Measurements from ENCODE around the gene SLC41A2. TPM values are rescaled to one million over a fixed set of nuclear protein-coding genes. Genes with fewer than 3 reads are reported as not detected.
"Not testable (repeated sequence)": the region's sequence is repeated elsewhere in the genome, so short reads cannot be mapped to it uniquely, and the experiment has no call there.

The SLC41A2 gene
- total RNA-seq, 1 experiment from 2014 or later: 14.8 TPM

- POLR2A ChIA-PET (ENCODE audit: unreplicated experiment): no interaction called here
- Histone ChIP-seq H4K20me1 (ENCODE audit: insufficient read depth) (no peaks in the 10 kb centered on the region), H3K4me3 (peak overlapping the region; percentile 74; the same call in 1 of the 2 replicates), H3K9me2 (ENCODE audit: insufficient read depth) (no peaks in the 10 kb centered on the region), H3K4me2 (peak overlapping the region; percentile 93), H3K4me1 (replicated peaks; ENCODE audit: insufficient read depth) (peaks cover 24% of the 10 kb centered on the region), H3K36me3 (ENCODE audit: low read depth) (peaks cover 8% of the 10 kb centered on the region), H3F3A (ENCODE audit: insufficient read depth, low read depth) (0 out of 2 replicates have a peak, but pooled peaks cover under 1% of the 10 kb centered on the region), H3K79me2 (ENCODE audit: low read depth) (peaks cover 28% of the 10 kb centered on the region), H3K27me3 (ENCODE audit: insufficient read depth, low read depth) (no peaks in the 10 kb centered on the region), H2AFZ (peak overlapping the region; percentile 79), H3K27ac (no peak overlapping the region), H3K9me3 (ENCODE audit: insufficient read depth, low read depth) (no peaks in the 10 kb centered on the region)
- intact Hi-C loops (cut with micrococcal nuclease; ENCODE audit: unreplicated experiment): no loop called here
- CTCF ChIA-PET: no interaction called here
- DNase-seq: no peak
- no TSS peak for BruUV-seq (replicated peaks)
- no peak for TF ChIP-seq EZH2 (IDR thresholded peaks at IDR 0.05; ENCODE audit: low read depth)
- TF ChIP-seq, protein P1, sequence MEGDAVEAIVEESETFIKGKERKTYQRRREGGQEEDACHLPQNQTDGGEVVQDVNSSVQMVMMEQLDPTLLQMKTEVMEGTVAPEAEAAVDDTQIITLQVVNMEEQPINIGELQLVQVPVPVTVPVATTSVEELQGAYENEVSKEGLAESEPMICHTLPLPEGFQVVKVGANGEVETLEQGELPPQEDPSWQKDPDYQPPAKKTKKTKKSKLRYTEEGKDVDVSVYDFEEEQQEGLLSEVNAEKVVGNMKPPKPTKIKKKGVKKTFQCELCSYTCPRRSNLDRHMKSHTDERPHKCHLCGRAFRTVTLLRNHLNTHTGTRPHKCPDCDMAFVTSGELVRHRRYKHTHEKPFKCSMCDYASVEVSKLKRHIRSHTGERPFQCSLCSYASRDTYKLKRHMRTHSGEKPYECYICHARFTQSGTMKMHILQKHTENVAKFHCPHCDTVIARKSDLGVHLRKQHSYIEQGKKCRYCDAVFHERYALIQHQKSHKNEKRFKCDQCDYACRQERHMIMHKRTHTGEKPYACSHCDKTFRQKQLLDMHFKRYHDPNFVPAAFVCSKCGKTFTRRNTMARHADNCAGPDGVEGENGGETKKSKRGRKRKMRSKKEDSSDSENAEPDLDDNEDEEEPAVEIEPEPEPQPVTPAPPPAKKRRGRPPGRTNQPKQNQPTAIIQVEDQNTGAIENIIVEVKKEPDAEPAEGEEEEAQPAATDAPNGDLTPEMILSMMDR (conservative IDR thresholded peaks at IDR 0.05): no peak
These were observed 27.1 kb upstream of the SLC41A2 start for GRCh38 chr12:104985206-104985605.

GRCh38 chr12:104977688-104978087 lies 19.6 kb upstream of the SLC41A2 start:
- BruUV-seq (replicated peaks): not testable (repeated sequence)

GRCh38 chr12:104976703-104977102 lies 18.6 kb upstream of the SLC41A2 start:
- CTCF ChIA-PET: no interaction called here
- intact Hi-C loops (cut with micrococcal nuclease; ENCODE audit: unreplicated experiment): no loop called here
- Histone ChIP-seq H3K27ac (no peak overlapping the region), H4K20me1 (ENCODE audit: insufficient read depth) (no peaks in the 10 kb centered on the region), H3K4me3 (no peak overlapping the region), H3K4me1 (replicated peaks; ENCODE audit: insufficient read depth) (peaks cover 39% of the 10 kb centered on the region), H3K4me2 (no peak overlapping the region), H3K9me2 (ENCODE audit: insufficient read depth) (no peaks in the 10 kb centered on the region), H3F3A (ENCODE audit: insufficient read depth, low read depth) (peaks cover 25% of the 10 kb centered on the region), H3K9me3 (ENCODE audit: insufficient read depth, low read depth) (no peaks in the 10 kb centered on the region), H3K79me2 (ENCODE audit: low read depth) (no peaks in the 10 kb centered on the region), H3K27me3 (ENCODE audit: insufficient read depth, low read depth) (no peaks in the 10 kb centered on the region), H2AFZ (no peak overlapping the region), H3K36me3 (ENCODE audit: low read depth) (no peaks in the 10 kb centered on the region)
- POLR2A ChIA-PET (ENCODE audit: unreplicated experiment): no interaction called here
- BruUV-seq (replicated peaks): no TSS peak
- DNase-seq: no peak
- TF ChIP-seq EZH2 (IDR thresholded peaks at IDR 0.05; ENCODE audit: low read depth): no peak
- TF ChIP-seq, protein P1 (conservative IDR thresholded peaks at IDR 0.05): no peak

More at GRCh38 chr12:104977688-104978087, 19.6 kb upstream of the SLC41A2 start:
- peaks cover 25% of the 10 kb centered on the region for H3F3A ChIP-seq (ENCODE audit: insufficient read depth, low read depth)
- H3K79me2 ChIP-seq (ENCODE audit: low read depth); H3K9me3 ChIP-seq (ENCODE audit: insufficient read depth, low read depth); POLR2A ChIA-PET (ENCODE audit: unreplicated experiment); H3K4me2 ChIP-seq; H3K9me2 ChIP-seq (ENCODE audit: insufficient read depth); H4K20me1 ChIP-seq (ENCODE audit: insufficient read depth); intact Hi-C loops (cut with micrococcal nuclease; ENCODE audit: unreplicated experiment); H2AFZ ChIP-seq; CTCF ChIA-PET; H3K36me3 ChIP-seq (ENCODE audit: low read depth); H3K4me3 ChIP-seq; DNase-seq; H3K27me3 ChIP-seq (ENCODE audit: insufficient read depth, low read depth); H3K27ac ChIP-seq: not testable (repeated sequence)
- peaks cover 38% of the 10 kb centered on the region for H3K4me1 ChIP-seq (replicated peaks; ENCODE audit: insufficient read depth)
